Breast epithelium (tissue), 4 donors: ENCODE data around the gene TAF6L. TPM values are rescaled to one million over a fixed set of nuclear protein-coding genes. Genes with fewer than 3 reads are reported as not detected.
A peak's percentile ranks its signal among the peaks of the same experiment; 100 is the strongest.

ENCODE experiments used
- DNase-seq, 2 donors: peaks; one replicate each; pipeline ENCODE4 v3.0.0-alpha.2; 2019; ENCODE audit warnings: low spot score in 2 of 2
- H3K27ac ChIP-seq, 2 donors: fragments of 200-600 bp; sonication (generic) in 1 of 2; one replicate each; pipeline ENCODE4 v1.5.1; 2016 to 2019; ENCODE audit warnings: mild to moderate bottlenecking in 1 of 2
- H3K27me3 ChIP-seq, 2 donors: fragments of 200-600 bp; sonication (generic) in 1 of 2; one replicate each; pipeline versions ENCODE4 v1.5.1 to v1.6.0; 2017 to 2019; ENCODE audit warnings: control low read depth in 1 of 2, mild to moderate bottlenecking in 1 of 2
- H3K36me3 ChIP-seq: fragments of 200-600 bp; one replicate; pipeline ENCODE4 v1.5.1; 2019
- H3K4me1 ChIP-seq, 2 donors: fragments of 200-600 bp; sonication (generic); one replicate each; pipeline ENCODE4 v1.5.1; 2016 to 2019; ENCODE audit warnings: control low read depth in 1 of 2
- H3K4me3 ChIP-seq, 3 donors: fragments of 200-600 bp; sonication (generic); 1 replicate in 2 of 3; 2 replicates in 1 of 3; pipeline ENCODE4 v1.5.1; 2016 to 2019; ENCODE audit warnings: mild to moderate bottlenecking in 3 of 3, moderate library complexity in 2 of 3
- H3K9me3 ChIP-seq, 2 donors: fragments of 200-600 bp; sonication (generic) in 1 of 2; one replicate each; pipeline ENCODE4 v1.5.1; 2016 to 2019; ENCODE audit warnings: control low read depth in 1 of 2
- CTCF ChIP-seq, 3 donors: fragments of 450-650 bp; IDR thresholded peaks; one replicate each; pipeline ENCODE4 v1.5.1; 2016 to 2017; ENCODE audit warnings: antibody characterized with exemption in 3 of 3, mild to moderate bottlenecking in 3 of 3, moderate library complexity in 3 of 3
- POLR2A ChIP-seq: fragments of 450-650 bp; IDR thresholded peaks from one replicate; pipeline ENCODE4 v1.6.1; 2016; ENCODE audit warnings: antibody characterized with exemption, mild to moderate bottlenecking, moderate library complexity
- POLR2AphosphoS5 ChIP-seq, 3 donors: sonication (generic); formaldehyde crosslinking; IDR thresholded peaks; one replicate each; pipeline ENCODE4 v1.6.1; 2017; ENCODE audit warnings: antibody characterized with exemption in 3 of 3
- intact Hi-C: fragments of 100-400 bp; cut with DNase I; formaldehyde crosslinking; loops from one replicate; pipeline ENCODE4 v1.15.1; 2023; ENCODE audit warnings: low total_unique reads
- total RNA-seq, 3 donors: library from RNA; depleted of rRNA; stranded (reverse); fragments of >200 nt; gene quantifications; one replicate each; pipeline ENCODE4 v1.1.0, GENCODE V29; 2016

The TAF6L gene
- total RNA-seq, 3 donors from 2014 or later = 14.1 to 20.8 (median 20.5) TPM

- Histone ChIP-seq H3K27ac (no peak overlapping the region), H3K36me3 (no peaks in the 10 kb centered on the region), H3K27me3 (no peaks in the 10 kb centered on the region), H3K4me1 (no peaks in the 10 kb centered on the region), H3K9me3 (no peaks in the 10 kb centered on the region), H3K4me3 (no peak overlapping the region)
- intact Hi-C loops = no loop called here
- TF ChIP-seq POLR2A = no peak
- DNase-seq = no peak
These were observed 18.9 kb upstream of the TAF6L start for GRCh38 chr11:62752177-62752785.

GRCh38 chr11:62752994-62753735 lies 18.0 kb upstream of the TAF6L start:
- intact Hi-C loops = no loop called here
- no peak for DNase-seq
- H3K4me3 ChIP-seq = peak overlapping the region; percentile 53 to 75 (median 66)
- H3K27ac ChIP-seq = peak overlapping the region; percentile 92 to 93
- TF ChIP-seq POLR2AphosphoS5 (IDR thresholded peaks at IDR 0.05) = no peak
- no peak for TF ChIP-seq CTCF (IDR thresholded peaks at IDR 0.05)
- TF ChIP-seq POLR2A = no peak
- H3K4me1 ChIP-seq = no peaks in the 10 kb centered on the region
- H3K36me3 ChIP-seq = no peaks in the 10 kb centered on the region
- H3K27me3 ChIP-seq = no peaks in the 10 kb centered on the region
- H3K9me3 ChIP-seq = no peaks in the 10 kb centered on the region

- TF ChIP-seq CTCF (IDR thresholded peaks at IDR 0.05) (peak; percentile 11 to 55 (median 37)), POLR2A (peak; percentile 51), POLR2AphosphoS5 (IDR thresholded peaks at IDR 0.05) (peak; percentile 94 to 99 (median 94))
- Histone ChIP-seq H3K27me3 (no peaks in the 10 kb centered on the region), H3K9me3 (no peaks in the 10 kb centered on the region), H3K36me3 (no peaks in the 10 kb centered on the region), H3K4me3 (peak within 1 kb of the TSS; percentile 53 to 75 (median 66)), H3K27ac (peak within 1 kb of the TSS; percentile 92 to 93), H3K4me1 (no peaks in the 10 kb centered on the region)
- DNase-seq = peak; percentile 97 to 99
- intact Hi-C loops = no loop called here
These were observed 17.2 kb upstream of the TAF6L start, which contains the start of gene ZBTB3 for GRCh38 chr11:62753736-62754603. Gene ZBTB3, minus strand, starts transcription at chr11:62754160. Its CDS starts 496 bp downstream, at chr11:62753664.

GRCh38 chr11:62755086-62755615 lies 16.0 kb upstream of the TAF6L start:
- intact Hi-C loops = no loop called here
- H3K9me3 ChIP-seq = no peaks in the 10 kb centered on the region
- H3K4me3 ChIP-seq = no peak overlapping the region
- TF ChIP-seq POLR2A = no peak
- no peak for TF ChIP-seq CTCF (IDR thresholded peaks at IDR 0.05)
- TF ChIP-seq POLR2AphosphoS5 (IDR thresholded peaks at IDR 0.05) = no peak
- no peak overlapping the region for H3K27ac ChIP-seq
- DNase-seq = no peak
- H3K27me3 ChIP-seq = no peaks in the 10 kb centered on the region
- H3K36me3 ChIP-seq = no peaks in the 10 kb centered on the region
- H3K4me1 ChIP-seq = no peaks in the 10 kb centered on the region
